Vagina (tissue), 2 donors: ENCODE measurements around the gene ADPRHL1. TPM values are rescaled to one million over a fixed set of nuclear protein-coding genes. Genes with fewer than 3 reads are reported as not detected.

Experiments
- DNase-seq, 2 donors: peaks; one replicate each; pipeline ENCODE4 v3.0.0-alpha.2; 2017; ENCODE audit errors: extremely low spot score in 2 of 2
- H3K27ac ChIP-seq: fragments of 200-600 bp; sonication (generic); one replicate; pipeline ENCODE4 v1.5.1; 2019
- H3K27me3 ChIP-seq: fragments of 200-600 bp; sonication (generic); one replicate; pipeline ENCODE4 v1.5.1; 2019
- H3K36me3 ChIP-seq, 2 donors: fragments of 200-600 bp; sonication (generic); one replicate each; pipeline ENCODE4 v1.5.1; 2017 to 2019
- H3K4me1 ChIP-seq: fragments of 200-600 bp; sonication (generic); one replicate; pipeline ENCODE4 v1.5.1; 2019
- H3K4me3 ChIP-seq, 2 donors: fragments of 200-600 bp; sonication (generic); 1 replicate in 1 of 2; 2 replicates in 1 of 2; pipeline ENCODE4 v1.5.1; 2016 to 2019
- H3K9me3 ChIP-seq: fragments of 200-600 bp; sonication (generic); one replicate; pipeline ENCODE4 v1.5.1; 2019
- CTCF ChIP-seq, 3 experiments: fragments of 450-650 bp in 2 of 3; fragments of 200-600 bp in 1 of 3; sonication (generic) in 1 of 3; IDR thresholded peaks; one replicate each; pipeline ENCODE4 v1.5.1; 2017 to 2019; ENCODE audit warnings: antibody characterized with exemption in 3 of 3, mild to moderate bottlenecking in 2 of 3, moderate library complexity in 2 of 3
- POLR2A ChIP-seq, 2 donors: fragments of 450-650 bp; IDR thresholded peaks; one replicate each; pipeline ENCODE4 v1.6.1; 2017; ENCODE audit warnings: antibody characterized with exemption in 2 of 2, mild to moderate bottlenecking in 2 of 2, moderate library complexity in 2 of 2
- POLR2AphosphoS5 ChIP-seq, 2 donors: sonication (generic); formaldehyde crosslinking; IDR thresholded peaks; one replicate each; pipeline ENCODE4 v1.9.0; 2017; ENCODE audit warnings: antibody characterized with exemption in 2 of 2, mild to moderate bottlenecking in 2 of 2, low read depth in 1 of 2; ENCODE audit not compliant: insufficient read depth in 1 of 2
- intact Hi-C: fragments of 100-400 bp; cut with DNase I; formaldehyde crosslinking; loops from one replicate; pipeline ENCODE4 v1.15.1; 2023
- total RNA-seq: library from RNA; depleted of rRNA; stranded (reverse); fragments of >200 nt; gene quantifications from one replicate; pipeline ENCODE4 v1.2.3, GENCODE V29; 2016

ADPRHL1 gene
- 1.7 TPM for total RNA-seq

GRCh38 chr13:113452942-113453901 is at the start of gene ADPRHL1:
ADPRHL1 (minus strand) TSS chr13:113453488; CDS start chr13:113453437, 51 bp downstream.
- intact Hi-C loops = no loop called here
- TF ChIP-seq POLR2AphosphoS5 (IDR thresholded peaks at IDR 0.05; ENCODE audit: insufficient read depth in 1 of 2, low read depth in 1 of 2) (no peak), CTCF (IDR thresholded peaks at IDR 0.05) (no peak), POLR2A (IDR thresholded peaks at IDR 0.05) (no peak)
- no peak within 1 kb of the TSS for H3K4me3 ChIP-seq
- H3K27ac ChIP-seq = no peak within 1 kb of the TSS
- no peaks in the 10 kb centered on the region for H3K27me3 ChIP-seq
- H3K4me1 ChIP-seq = no peaks in the 10 kb centered on the region
- no peak for DNase-seq
- peaks cover 0 to 17% of the 10 kb centered on the region in 2 donors for H3K36me3 ChIP-seq
- no peaks in the 10 kb centered on the region for H3K9me3 ChIP-seq

GRCh38 chr13:113502686-113503085 is 49.4 kb upstream of the ADPRHL1 start:
- intact Hi-C loops = no loop called here
- Histone ChIP-seq H3K4me1 (peaks cover under 1% of the 10 kb centered on the region), H3K9me3 (no peaks in the 10 kb centered on the region), H3K27ac (no peak overlapping the region), H3K27me3 (no peaks in the 10 kb centered on the region), H3K36me3 (peaks cover 0 to 67% of the 10 kb centered on the region in 2 donors), H3K4me3 (no peak overlapping the region)
- DNase-seq = no peak
- no peak for TF ChIP-seq POLR2A (IDR thresholded peaks at IDR 0.05)
- no peak for TF ChIP-seq POLR2AphosphoS5 (IDR thresholded peaks at IDR 0.05; ENCODE audit: insufficient read depth in 1 of 2, low read depth in 1 of 2)
- no peak for TF ChIP-seq CTCF (IDR thresholded peaks at IDR 0.05)

GRCh38 chr13:113500530-113501265 is 47.4 kb upstream of the ADPRHL1 start:
- intact Hi-C loops = no loop called here
- DNase-seq = no peak
- Histone ChIP-seq H3K4me3 (no peak overlapping the region), H3K27ac (no peak overlapping the region), H3K9me3 (no peaks in the 10 kb centered on the region), H3K4me1 (peaks cover 16% of the 10 kb centered on the region), H3K36me3 (peaks cover 0 to 75% of the 10 kb centered on the region in 2 donors), H3K27me3 (no peaks in the 10 kb centered on the region)
- no peak for TF ChIP-seq POLR2A (IDR thresholded peaks at IDR 0.05)
- no peak for TF ChIP-seq POLR2AphosphoS5 (IDR thresholded peaks at IDR 0.05; ENCODE audit: insufficient read depth in 1 of 2, low read depth in 1 of 2)
- TF ChIP-seq CTCF (IDR thresholded peaks at IDR 0.05) = no peak

GRCh38 chr13:113499936-113500335 is 46.6 kb upstream of the ADPRHL1 start:
- Histone ChIP-seq H3K4me3 (no peak overlapping the region), H3K27ac (no peak overlapping the region), H3K36me3 (peaks cover 0 to 78% of the 10 kb centered on the region in 2 donors), H3K27me3 (no peaks in the 10 kb centered on the region), H3K4me1 (peaks cover 24% of the 10 kb centered on the region), H3K9me3 (no peaks in the 10 kb centered on the region)
- intact Hi-C loops = no loop called here
- no peak for DNase-seq
- TF ChIP-seq POLR2A (IDR thresholded peaks at IDR 0.05) (no peak), POLR2AphosphoS5 (IDR thresholded peaks at IDR 0.05; ENCODE audit: insufficient read depth in 1 of 2, low read depth in 1 of 2) (no peak), CTCF (IDR thresholded peaks at IDR 0.05) (no peak)
